ENCODE measurements around the gene SAP30L.

Gene SAP30L, protein sequence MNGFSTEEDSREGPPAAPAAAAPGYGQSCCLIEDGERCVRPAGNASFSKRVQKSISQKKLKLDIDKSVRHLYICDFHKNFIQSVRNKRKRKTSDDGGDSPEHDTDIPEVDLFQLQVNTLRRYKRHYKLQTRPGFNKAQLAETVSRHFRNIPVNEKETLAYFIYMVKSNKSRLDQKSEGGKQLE

GRCh38 chr5:154445422-154446194 lies at the start of gene SAP30L:
SAP30L (plus strand) TSS chr5:154445997; CDS start chr5:154446605, 608 bp downstream.
- peak; percentile 94 for DNase-seq

GRCh38 chr5:154396128-154396527 lies 49.7 kb upstream of the SAP30L start:
- no peak for DNase-seq

DNA sequence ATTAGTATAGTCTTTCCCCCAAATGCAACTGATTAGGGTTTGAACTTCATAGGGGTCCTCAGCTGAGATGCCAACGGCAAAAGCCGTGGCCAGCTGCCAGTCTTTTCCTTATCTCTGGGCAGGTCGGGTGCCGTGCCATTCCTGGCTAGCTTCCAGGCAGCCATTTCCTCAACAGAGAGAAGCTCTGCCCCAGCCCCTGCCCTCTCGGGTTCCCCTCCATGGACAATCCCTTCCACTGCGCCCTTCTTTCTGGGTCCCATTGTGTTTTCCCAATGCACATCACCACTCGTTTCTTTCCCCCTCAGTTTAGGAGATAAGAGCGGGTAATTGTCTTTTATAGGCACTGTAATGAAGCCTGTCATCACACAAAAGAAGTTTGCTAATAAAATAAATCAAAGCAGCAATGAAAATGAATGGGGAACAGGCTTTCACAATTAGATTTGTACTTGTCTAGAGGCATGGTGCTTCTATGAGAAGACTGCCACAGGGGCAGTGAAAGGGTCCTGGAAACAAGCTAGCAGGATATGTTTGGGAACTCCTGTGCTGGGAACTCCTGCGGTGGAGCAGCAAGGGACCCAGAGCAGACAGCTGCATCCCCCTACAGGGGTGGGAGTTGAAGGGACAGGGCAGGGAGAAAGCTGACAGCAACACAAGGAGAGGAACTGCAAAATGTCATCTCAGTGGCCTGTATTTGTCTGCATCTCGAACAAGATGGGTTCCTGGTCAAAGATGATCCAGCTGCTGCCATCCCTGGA lies 48.0 kb upstream of the SAP30L start:
- no peak for DNase-seq

GRCh38 chr5:154400678-154401077 lies 45.1 kb upstream of the SAP30L start:
- DNase-seq, result no peak

DNA sequence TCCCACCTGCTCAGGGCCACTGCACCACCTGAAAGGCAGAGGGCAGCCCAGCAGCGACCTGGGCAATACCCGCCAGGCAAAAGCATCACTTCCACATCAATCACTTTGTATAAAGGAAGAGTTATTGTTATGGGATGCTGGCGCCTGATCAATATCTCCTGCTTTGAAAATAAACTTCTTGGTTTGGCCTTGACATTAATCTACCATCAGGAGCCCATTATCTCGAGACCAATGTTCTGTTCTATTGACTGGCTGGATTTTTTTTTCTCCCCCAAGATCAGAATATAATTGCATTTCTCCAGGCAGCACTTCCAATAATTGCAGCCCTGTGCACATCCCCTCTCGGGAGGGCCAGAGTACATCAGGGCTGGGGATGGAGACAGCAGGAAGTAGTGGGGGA lies 44.4 kb upstream of the SAP30L start:
- no peak for DNase-seq

DNA sequence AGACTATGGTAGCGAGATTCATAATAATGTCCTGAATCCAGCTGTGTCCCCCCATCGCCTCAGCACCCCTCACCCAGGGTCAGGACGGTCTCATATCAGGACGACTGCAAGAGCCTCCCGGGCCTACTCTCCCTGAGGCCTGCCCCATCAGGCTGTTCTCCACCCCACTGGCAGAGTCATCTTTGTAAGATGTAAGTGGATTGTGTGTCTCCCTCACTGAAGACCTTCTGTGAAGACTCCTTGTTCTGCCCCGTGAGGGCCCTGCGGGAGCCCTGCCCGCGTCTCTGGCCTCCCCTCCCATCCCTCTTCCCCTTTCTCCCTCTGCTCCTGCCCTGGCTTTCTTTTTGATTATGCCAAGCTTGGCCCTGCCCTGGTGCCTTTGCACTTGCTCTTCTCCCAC lies 43.9 kb upstream of the SAP30L start:
- no peak for DNase-seq

- no peak for DNase-seq
These were observed 43.2 kb upstream of the SAP30L start for GRCh38 chr5:154402611-154403010.

GRCh38 chr5:154403234-154403633 lies 42.6 kb upstream of the SAP30L start:
- DNase-seq, result no peak

DNA sequence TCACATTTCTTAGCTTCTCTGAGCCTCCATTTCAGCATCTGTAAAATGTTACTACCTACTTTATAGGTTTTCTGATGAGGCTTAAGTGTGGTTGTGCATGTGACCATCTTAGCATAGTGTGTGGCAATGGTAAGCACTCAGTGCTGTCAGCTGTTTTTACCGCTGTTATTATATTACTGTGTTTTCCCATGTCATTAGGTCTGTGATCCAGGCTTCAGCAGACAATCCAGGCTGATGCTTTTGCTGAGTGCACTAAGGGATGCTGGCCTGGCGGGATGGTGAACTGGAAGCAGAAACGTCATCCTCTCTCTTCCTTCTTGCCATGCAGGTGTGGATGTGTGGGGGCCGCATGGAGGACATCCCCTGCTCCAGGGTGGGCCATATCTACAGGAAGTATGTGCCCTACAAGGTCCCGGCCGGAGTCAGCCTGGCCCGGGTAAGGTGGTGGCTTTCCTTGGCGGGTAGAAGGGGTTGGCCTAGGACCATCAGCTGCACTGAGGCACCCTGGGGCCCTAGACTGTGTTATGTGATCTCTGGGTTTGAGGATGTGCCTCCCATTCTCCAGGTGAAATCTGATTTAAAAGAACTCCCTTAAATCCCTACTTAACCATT lies 41.9 kb upstream of the SAP30L start:
- DNase-seq, result no peak

GRCh38 chr5:154405078-154405792 lies 40.6 kb upstream of the SAP30L start:
- peak; percentile 65 to 75 for DNase-seq

GRCh38 chr5:154406231-154406630 lies 39.6 kb upstream of the SAP30L start:
- DNase-seq, result no peak

DNA sequence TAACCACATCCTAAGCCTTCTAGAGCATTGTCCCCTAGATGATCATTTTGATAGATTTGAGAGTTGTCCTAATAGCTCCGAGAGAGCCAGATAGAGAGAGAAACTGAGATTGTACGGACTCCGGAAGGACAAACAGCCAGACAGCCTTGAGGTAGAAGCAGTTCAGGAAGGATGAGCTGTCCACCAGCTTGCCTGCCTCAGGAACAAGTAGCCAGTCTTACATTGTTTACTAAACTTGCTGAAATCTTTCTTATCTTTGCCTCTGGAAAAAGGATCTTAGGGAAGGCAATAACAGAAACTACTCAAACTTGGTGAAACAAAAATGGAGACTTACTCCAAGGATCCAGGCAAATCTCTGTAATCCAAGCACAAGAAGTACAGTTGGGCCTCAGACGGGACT lies 39.0 kb upstream of the SAP30L start:
- no peak for DNase-seq

GRCh38 chr5:154408811-154409210 lies 37.0 kb upstream of the SAP30L start:
- DNase-seq, result no peak

DNA sequence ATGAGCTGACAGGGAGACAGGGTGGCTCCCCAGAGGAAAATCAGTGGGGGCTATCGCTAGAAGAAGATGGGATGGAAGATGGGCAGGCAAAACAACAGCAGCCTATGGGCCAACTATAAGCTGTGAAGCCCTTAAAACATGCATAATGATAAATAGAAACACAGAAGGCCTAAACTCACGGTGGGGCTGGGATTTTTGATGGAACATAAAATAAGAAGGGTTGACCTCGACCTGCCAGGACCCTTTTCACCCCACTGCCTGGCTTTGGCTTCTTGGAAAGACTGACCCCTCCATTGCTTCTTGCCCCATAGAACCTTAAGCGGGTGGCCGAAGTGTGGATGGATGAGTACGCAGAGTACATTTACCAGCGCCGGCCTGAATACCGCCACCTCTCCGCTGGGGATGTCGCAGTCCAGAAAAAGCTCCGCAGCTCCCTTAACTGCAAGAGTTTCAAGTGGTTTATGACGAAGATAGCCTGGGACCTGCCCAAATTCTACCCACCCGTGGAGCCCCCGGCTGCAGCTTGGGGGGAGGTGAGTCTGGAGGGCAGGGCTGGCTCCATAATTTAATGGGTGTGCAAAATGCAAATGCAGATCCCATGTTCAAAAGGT lies 36.5 kb upstream of the SAP30L start:
- DNase-seq, result no peak

- no peak for DNase-seq
These were observed 35.8 kb upstream of the SAP30L start for GRCh38 chr5:154410008-154410407.

DNA sequence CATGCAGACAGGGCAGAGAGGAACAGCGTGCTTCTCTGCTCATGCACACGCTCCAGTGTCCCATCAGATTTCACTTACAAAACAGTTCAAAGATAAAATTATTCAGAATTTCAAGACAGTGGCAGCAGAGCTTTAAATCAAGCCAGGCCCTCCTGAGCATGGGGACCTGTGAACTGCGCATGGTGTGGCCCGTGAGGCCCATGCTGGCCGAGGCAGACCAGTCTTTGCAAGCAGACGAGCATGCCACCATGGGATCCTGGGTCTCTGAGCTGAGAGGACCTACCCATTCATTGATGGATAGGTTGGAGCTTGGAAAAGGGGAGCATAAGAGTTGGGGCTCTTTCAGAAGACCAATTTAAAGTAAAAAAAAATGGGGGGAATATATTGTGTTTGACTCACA lies 35.0 kb upstream of the SAP30L start:
- DNase-seq, result no peak

DNA sequence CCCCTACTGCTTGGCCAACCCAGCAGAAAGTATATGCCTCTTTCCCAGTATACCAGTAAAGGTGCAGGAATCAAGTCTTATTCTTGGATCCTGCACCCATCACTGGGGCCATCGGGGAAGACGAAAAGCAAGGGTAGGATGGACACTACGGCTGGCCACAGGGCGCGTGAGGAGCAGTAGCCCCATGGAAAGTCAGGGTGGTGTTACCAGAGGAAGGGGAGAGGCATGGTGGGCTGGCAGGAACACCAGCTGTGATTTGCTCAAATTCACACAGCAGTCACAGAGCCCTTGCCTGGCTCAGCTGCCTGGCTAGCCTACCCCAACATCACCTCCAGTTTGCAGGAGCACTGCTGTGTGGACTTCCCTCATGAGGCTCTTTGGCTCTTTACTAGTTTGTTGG lies 34.5 kb upstream of the SAP30L start:
- no peak for DNase-seq

DNA sequence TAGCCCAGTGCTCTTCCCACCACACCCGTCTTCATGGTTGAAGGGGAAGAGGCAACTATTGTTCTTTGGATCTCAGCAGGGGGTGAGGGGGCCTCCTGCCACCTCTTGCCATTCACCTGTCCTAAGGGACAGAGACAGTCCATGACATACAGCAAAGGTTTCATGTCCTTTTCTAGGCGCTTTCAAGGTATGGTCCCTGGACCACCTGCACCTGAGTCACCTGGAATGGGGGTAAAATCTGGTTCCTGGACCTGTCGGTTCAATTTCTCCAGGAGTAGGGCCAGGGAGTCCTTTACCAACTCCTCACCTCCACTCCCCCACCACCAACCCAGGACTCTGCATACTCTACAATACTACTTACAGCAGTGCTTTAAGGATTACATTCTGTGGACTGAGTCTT lies 33.5 kb upstream of the SAP30L start:
- DNase-seq, result no peak

DNA sequence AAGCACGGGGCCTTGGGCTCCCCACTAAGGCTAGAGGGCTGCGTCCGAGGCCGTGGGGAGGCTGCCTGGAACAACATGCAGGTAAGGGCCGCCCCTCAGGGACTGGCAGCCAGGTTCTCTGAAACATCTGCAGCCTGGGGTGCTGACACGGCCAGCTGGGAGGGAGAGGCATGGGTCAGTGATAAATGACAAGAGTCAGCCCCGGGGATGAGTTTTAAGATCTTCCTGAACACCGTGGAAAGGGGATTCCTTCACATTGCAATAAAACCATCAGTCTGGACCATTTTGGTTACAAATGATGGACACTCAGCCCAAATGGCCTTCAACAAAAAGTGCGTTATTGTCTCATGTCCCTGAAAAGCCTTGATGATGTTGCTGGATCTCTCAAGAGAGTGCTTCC lies 32.9 kb upstream of the SAP30L start:
- DNase-seq, result no peak

DNA sequence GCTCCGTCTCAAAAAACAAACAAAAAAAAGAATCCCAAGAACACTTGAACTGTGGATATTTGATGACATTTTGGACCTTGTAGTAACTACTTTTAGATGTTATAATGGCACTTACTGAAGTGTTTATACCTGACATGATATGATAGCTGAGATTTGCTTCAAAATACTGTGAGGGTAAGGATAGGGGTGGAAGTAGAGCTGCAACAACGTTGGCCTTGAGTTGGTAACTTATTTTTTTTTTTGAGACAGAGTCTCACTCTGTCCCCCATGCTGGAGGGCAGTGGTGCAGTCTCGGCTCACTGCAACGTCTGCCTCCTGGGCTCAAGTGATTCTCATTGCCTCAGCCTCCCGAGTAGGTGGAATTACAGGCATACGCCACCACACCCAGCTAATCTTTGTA lies 30.7 kb upstream of the SAP30L start:
- no peak for DNase-seq

- DNase-seq, result no peak
These were observed 27.4 kb upstream of the SAP30L start for GRCh38 chr5:154418344-154418820.

DNA sequence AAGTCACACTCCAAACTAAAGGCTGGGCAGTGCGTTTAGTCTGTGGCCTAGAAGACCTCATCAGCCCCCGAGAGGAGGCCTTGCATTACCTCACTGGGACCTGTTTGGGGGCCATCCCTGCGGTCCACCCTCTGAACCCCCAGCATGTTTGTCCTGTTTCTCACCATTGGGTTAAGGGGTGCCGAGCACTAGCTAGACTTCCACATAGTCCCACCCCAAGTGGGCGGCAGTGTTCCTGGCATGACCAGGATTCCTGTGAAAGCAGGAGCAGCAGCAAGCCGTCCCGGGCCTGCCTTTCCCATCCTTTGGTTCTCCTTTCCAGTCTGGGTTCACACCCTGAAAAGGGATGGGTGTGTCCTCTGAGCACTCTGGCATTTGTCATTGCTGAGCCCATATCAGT lies 26.6 kb upstream of the SAP30L start:
- no peak for DNase-seq
